Heart left ventricle (tissue), 16 donors: ENCODE measurements around the gene CLSTN2. TPM values are rescaled to one million over a fixed set of nuclear protein-coding genes. Genes with fewer than 3 reads are reported as not detected.
A peak's percentile ranks its signal among the peaks of the same experiment; 100 is the strongest.

Source experiments
- ATAC-seq, 4 donors: fragments of 200-7000 bp; cut with Tn5 transposase; one replicate each; pipeline ENCODE4 v1.9.1; 2020 to 2022; ENCODE audit warnings: moderate library complexity in 4 of 4, mild to moderate bottlenecking in 3 of 4, moderate number of reproducible peaks in 1 of 4
- DNase-seq, 5 donors: peaks; one replicate each; pipeline ENCODE4 v3.0.0-alpha.2; 2020
- H3K27ac ChIP-seq, 12 donors: fragments of 200-600 bp; sonication (generic) in 4 of 12; one replicate each; pipeline versions ENCODE4 v1.5.0 to v1.8.0; 2016 to 2022; ENCODE audit warnings: mild to moderate bottlenecking in 2 of 12
- H3K27me3 ChIP-seq, 9 donors: fragments of 200-600 bp; sonication (generic) in 2 of 9; one replicate each; pipeline versions ENCODE4 v1.5.1 to v1.8.0; 2016 to 2022; ENCODE audit warnings: mild to moderate bottlenecking in 3 of 9
- H3K36me3 ChIP-seq, 9 donors: fragments of 200-600 bp; sonication (generic) in 2 of 9; one replicate each; pipeline versions ENCODE4 v1.5.0 to v1.8.0; 2018 to 2022; ENCODE audit warnings: mild to moderate bottlenecking in 2 of 9
- H3K4me1 ChIP-seq, 12 donors: fragments of 200-600 bp; sonication (generic) in 4 of 12; one replicate each; pipeline versions ENCODE4 v1.5.0 to v1.8.0; 2016 to 2022; ENCODE audit warnings: mild to moderate bottlenecking in 3 of 12
- H3K4me3 ChIP-seq, 12 donors: fragments of 200-600 bp; sonication (generic) in 4 of 12; one replicate each; pipeline versions ENCODE4 v1.5.0 to v1.8.0; 2017 to 2022; ENCODE audit warnings: mild to moderate bottlenecking in 9 of 12, moderate library complexity in 4 of 12
- H3K9me3 ChIP-seq, 12 donors: fragments of 200-600 bp; sonication (generic) in 4 of 12; one replicate each; pipeline versions ENCODE4 v1.5.0 to v1.8.0; 2016 to 2022; ENCODE audit warnings: mild to moderate bottlenecking in 1 of 12
- POLR2A ChIP-seq, 2 donors: fragments of 450-650 bp; IDR thresholded peaks; one replicate each; pipeline ENCODE4 v1.6.1; 2017; ENCODE audit warnings: antibody characterized with exemption in 2 of 2, mild to moderate bottlenecking in 2 of 2, moderate library complexity in 2 of 2
- WGBS, 4 donors: extraction: QIAGEN DNeasy Blood & Tissue Kit in 2 of 4; methylation state at CpG; one replicate each; pipeline versions ENCODE4 v1.1.5 to v1.1.7; 2013 to 2018; 5-methylcytosine and 5-hydroxymethylcytosine counted together
- intact Hi-C, 10 donors: fragments of 100-400 bp; cut with DNase I; formaldehyde crosslinking; loops; one replicate each; pipeline versions ENCODE4 v1.11.1 to v1.14.2; 2022
- polyA plus RNA-seq, 2 donors: library from polyadenylated mRNA; stranded (reverse); fragments of 200-250 nt; gene quantifications; one replicate each; pipeline ENCODE4 v1.2.3, GENCODE V29; 2013
- total RNA-seq, 9 donors: library from RNA; depleted of rRNA in 2 of 9; stranded (reverse); fragments of >200 nt in 2 of 9; fragmentation: NEBNext Ultra II Directional in 3 of 9; extraction: Animal tissue kit (Norgen Biotek cat#: 25700) in 3 of 9; gene quantifications; one replicate each; pipeline versions ENCODE4 v1.1.0 to v1.2.4, GENCODE V29; 2016 to 2023
- TF ChIP-seq, protein P1 (sequence below), 12 donors: fragments of 200-600 bp; sonication (generic) in 4 of 12; IDR thresholded peaks; one replicate each; pipeline versions ENCODE4 v1.5.0 to v1.8.0; 2018 to 2022; ENCODE audit warnings: antibody characterized with exemption in 12 of 12, mild to moderate bottlenecking in 5 of 12
- donor health status: ischemic (EF 13 %, LVEDD 7.1; RV severe dilation, severe dysfunction).
- donor health status: healthy with polysubstance abuse.
- donor health status: DM: no; HTN: yes; CAD: no.
- donor health status: DM: no; HTN: no; CAD: no.
- donor health status: ischemic (EF 25% LVEDD 6.9; RV normal size, moderate dysfunction).
- donor health status: ischemic (EF 25% LVEDD 5.7; RV mildly dilated, moderate dysfunction).
- donor health status: healthy.
- donor health status: DM: yes; HTN: yes; CAD: no.
- donor health status: ischemic (EF 35%, LVEDD 5.7; RV mildly dilated, moderate dysfunction).
- donor health status: nonischemic (EF 11% LVEDD 7.7; RV severe dilation, severe dysfunction).
- donor health status: DM: yes; HTN: yes; CAD: no.
- donor health status: PGD.
- donor health status: ischemic (EF 29% LVEDD 5.4; RV normal size, mild dysfunction).
- donor health status: nonischemic (EF 23%, LVEDD 6.1; RV moderate dilation, normal function).

Gene CLSTN2
- total and polyA plus RNA-seq, 11 donors, result 0.69 to 7.6 (median 3.9) TPM

DNA sequence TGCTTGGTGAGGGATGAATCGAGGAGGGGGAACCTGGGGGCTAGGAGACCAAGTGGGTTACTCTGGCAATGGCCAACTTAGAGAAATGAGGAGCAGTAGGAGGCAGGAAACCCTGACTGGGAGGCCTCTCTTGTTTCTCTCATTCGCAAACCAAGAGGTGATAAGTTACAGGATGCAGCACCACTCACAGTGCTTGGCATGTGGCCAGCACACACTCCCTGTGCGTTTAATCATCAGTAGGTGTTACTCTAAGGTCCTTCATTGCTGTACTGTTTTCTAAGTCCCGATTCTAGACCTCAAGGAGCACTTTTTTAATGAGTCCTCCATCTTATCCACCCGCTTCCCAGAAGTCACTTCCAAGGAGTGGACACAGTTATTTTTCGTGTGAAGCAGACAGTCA, 428.8 kb downstream of the CLSTN2 start:
- Histone ChIP-seq H3K4me3 (no peak overlapping the region), H3K36me3 (no peaks in the 10 kb centered on the region), H3K4me1 (peaks cover 0 to 8% (median 0%) of the 10 kb centered on the region in 12 donors), H3K9me3 (no peaks in the 10 kb centered on the region), H3K27ac (no peak overlapping the region), H3K27me3 (peaks cover 0 to 3% (median 0%) of the 10 kb centered on the region in 9 donors)
- DNase-seq, result peak in 3 of 5 donors; percentile 34 to 58 (median 42)
- intact Hi-C loops, result loop anchor here in 1 of 10 donors (10.0 kb wide), 1 partner anchor 131 kb away; no protein-coding TSS in a partner anchor
- no peak for TF ChIP-seq POLR2A (IDR thresholded peaks at IDR 0.05)
- TF ChIP-seq, protein P1, sequence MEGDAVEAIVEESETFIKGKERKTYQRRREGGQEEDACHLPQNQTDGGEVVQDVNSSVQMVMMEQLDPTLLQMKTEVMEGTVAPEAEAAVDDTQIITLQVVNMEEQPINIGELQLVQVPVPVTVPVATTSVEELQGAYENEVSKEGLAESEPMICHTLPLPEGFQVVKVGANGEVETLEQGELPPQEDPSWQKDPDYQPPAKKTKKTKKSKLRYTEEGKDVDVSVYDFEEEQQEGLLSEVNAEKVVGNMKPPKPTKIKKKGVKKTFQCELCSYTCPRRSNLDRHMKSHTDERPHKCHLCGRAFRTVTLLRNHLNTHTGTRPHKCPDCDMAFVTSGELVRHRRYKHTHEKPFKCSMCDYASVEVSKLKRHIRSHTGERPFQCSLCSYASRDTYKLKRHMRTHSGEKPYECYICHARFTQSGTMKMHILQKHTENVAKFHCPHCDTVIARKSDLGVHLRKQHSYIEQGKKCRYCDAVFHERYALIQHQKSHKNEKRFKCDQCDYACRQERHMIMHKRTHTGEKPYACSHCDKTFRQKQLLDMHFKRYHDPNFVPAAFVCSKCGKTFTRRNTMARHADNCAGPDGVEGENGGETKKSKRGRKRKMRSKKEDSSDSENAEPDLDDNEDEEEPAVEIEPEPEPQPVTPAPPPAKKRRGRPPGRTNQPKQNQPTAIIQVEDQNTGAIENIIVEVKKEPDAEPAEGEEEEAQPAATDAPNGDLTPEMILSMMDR (IDR thresholded peaks at IDR 0.05), result no peak
- 42 to 50% (median 45%) methylated on average over 6 of the region's 6 CpGs for WGBS, 4 donors
- peak in 3 of 4 donors; percentile 51 to 70 (median 57) for ATAC-seq

DNA sequence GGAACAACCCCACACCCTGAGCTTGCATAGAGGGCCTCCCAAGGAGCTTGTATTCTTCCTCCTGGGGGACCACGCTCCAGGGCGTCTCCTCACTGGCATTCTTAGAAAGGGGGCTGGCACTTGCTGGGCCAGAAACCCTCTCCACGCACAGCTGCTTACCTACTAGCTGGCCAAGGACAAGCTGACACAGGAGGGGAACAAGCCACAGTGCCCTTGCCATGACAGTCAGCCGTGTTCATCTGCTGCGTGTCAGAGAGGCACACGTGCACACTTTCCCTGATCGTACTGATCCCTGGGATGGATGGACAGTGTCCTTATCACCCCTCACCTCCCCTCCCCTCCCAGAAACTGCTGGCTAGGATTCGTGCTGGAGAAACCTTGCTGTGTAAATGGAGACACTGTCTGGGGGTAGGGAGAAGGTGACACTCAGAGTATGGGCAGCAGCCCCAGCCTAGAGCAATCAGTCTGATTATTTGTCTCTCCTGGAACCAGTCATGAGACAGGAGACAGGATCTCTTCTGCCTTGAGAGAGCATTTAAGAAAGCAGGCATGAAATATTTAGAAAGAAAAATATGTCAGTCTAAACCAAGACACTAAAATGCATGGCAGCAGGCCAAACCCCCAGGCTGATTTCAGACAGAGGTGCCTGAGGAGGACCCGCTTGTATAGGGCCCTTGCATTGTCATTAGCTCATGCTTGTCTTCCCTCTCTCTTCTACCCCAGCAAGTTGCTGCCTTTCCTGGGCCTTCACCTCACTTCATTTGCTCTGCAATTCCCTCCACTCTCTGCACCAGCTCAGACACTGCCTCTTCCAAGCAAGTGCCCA, 431.1 kb downstream of the CLSTN2 start:
- TF ChIP-seq, protein P1 (IDR thresholded peaks at IDR 0.05), result no peak
- no peak for TF ChIP-seq POLR2A (IDR thresholded peaks at IDR 0.05)
- Histone ChIP-seq H3K27ac (no peak overlapping the region), H3K36me3 (no peaks in the 10 kb centered on the region), H3K27me3 (no peaks in the 10 kb centered on the region), H3K4me1 (peaks cover 0 to 8% (median 0%) of the 10 kb centered on the region in 12 donors), H3K9me3 (no peaks in the 10 kb centered on the region), H3K4me3 (no peak overlapping the region)
- intact Hi-C loops, result loop anchor here in 1 of 10 donors (10.0 kb wide), 1 partner anchor 129 kb away; no protein-coding TSS in a partner anchor
- DNase-seq (no peak), ATAC-seq (peak; percentile 33 to 55 (median 44))
- 51 to 73% (median 55%) methylated on average over 2 to 9 of the region's 9 CpGs for WGBS, 4 donors

DNA sequence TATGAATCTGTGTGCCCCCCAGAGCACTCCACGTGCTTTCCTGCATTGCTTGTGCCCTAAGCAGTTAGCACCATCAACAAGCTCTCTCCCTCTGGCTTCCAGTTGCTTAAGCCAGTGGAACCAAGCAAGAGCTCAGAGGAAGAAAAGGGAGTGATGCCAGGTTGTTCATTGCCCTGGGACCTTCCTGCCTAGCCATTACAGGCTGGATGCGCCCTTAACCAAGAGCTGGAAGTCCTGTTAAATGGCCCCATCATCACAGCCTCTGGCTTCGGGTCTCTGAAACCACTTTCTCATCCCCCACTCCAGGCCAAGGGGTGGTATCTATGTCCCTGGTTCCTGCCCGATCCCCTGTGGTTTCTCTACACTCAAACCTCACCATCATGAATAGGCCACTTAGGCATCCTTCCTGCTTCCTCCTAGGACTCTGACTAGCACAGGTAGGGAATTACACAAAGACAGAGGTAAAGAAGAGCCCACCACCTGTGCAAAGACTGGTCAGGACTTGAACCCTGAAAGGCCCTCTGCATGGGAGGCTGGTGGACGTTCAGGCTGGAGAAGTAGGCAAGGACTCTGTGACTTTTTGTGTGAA, 433.3 kb downstream of the CLSTN2 start:
- DNase-seq (no peak), ATAC-seq (no peak)
- no peak overlapping the region for H3K27ac ChIP-seq
- TF ChIP-seq, protein P1 (IDR thresholded peaks at IDR 0.05), result no peak
- TF ChIP-seq POLR2A (IDR thresholded peaks at IDR 0.05), result no peak
- no peak overlapping the region for H3K4me3 ChIP-seq
- H3K27me3 ChIP-seq, result no peaks in the 10 kb centered on the region
- no peaks in the 10 kb centered on the region for H3K36me3 ChIP-seq
- peaks cover 0 to 8% (median 0%) of the 10 kb centered on the region in 12 donors for H3K4me1 ChIP-seq
- H3K9me3 ChIP-seq, result no peaks in the 10 kb centered on the region
- WGBS, 4 donors, result 80 to 85% (median 82%) methylated on average over 5 of the region's 5 CpGs
- intact Hi-C loops, result loop anchor here in 1 of 10 donors (10.0 kb wide), 1 partner anchor 126 kb away; no protein-coding TSS in a partner anchor

DNA sequence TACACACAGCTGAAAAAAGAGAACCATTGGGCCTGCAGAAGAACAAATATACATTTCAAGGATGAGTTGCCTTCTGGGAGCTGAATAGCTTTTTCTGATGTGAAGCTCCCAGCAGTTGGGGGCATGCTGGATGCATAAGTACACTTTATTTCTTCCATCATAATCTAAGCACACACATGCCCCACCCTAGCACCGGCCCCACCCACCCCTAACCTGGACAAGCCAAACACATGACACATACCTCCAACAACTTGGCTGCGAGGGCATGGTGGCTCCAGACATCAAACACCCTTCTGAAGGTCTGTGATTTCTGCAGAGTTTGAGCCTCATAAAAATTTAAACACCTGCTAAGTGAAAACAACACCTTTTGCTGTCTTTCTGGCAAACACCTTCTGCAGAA, 435.7 kb downstream of the CLSTN2 start:
- Histone ChIP-seq H3K27ac (no peak overlapping the region), H3K4me1 (peaks cover 0 to 8% (median 0%) of the 10 kb centered on the region in 12 donors), H3K4me3 (no peak overlapping the region), H3K27me3 (no peaks in the 10 kb centered on the region), H3K36me3 (no peaks in the 10 kb centered on the region), H3K9me3 (peaks cover 0 to 8% (median 0%) of the 10 kb centered on the region in 12 donors)
- WGBS, 4 donors, result 35 to 46% (median 40%) methylated on average over 2 of the region's 2 CpGs
- intact Hi-C loops, result no loop called here
- DNase-seq (no peak), ATAC-seq (no peak)
- no peak for TF ChIP-seq POLR2A (IDR thresholded peaks at IDR 0.05)
- TF ChIP-seq, protein P1 (IDR thresholded peaks at IDR 0.05), result no peak
